Measurements from ENCODE around the gene THSD7B.
"Not testable (repeated sequence)": the region's sequence is repeated elsewhere in the genome, so short reads cannot be mapped to it uniquely, and the experiment has no call there.

THSD7B gene

GRCh38 chr2:137261881-137262585, 496.7 kb downstream of the THSD7B start:
- no peak for DNase-seq

- no peak for DNase-seq
These were observed 497.2 kb downstream of the THSD7B start for GRCh38 chr2:137262594-137262993.

GRCh38 chr2:137287913-137288639, 522.7 kb downstream of the THSD7B start:
- no peak for DNase-seq

- DNase-seq: no peak
These were observed 526.7 kb downstream of the THSD7B start for GRCh38 chr2:137291836-137292570.

- DNase-seq: no peak
These were observed 533.0 kb downstream of the THSD7B start for GRCh38 chr2:137298377-137298776.

GRCh38 chr2:137300987-137301386, 535.6 kb downstream of the THSD7B start:
- no peak for DNase-seq

GRCh38 chr2:137302957-137303356, 537.6 kb downstream of the THSD7B start:
- no peak for DNase-seq

GRCh38 chr2:137316075-137316474, 550.7 kb downstream of the THSD7B start:
- DNase-seq: peak; percentile 13

- peak; percentile 2 for DNase-seq
These were observed 556.2 kb downstream of the THSD7B start for GRCh38 chr2:137321566-137321965.

- DNase-seq: not testable (repeated sequence)
These were observed 566.2 kb downstream of the THSD7B start for GRCh38 chr2:137331562-137331961.

GRCh38 chr2:137333386-137334165, 568.2 kb downstream of the THSD7B start:
- peak; percentile 45 for DNase-seq

- DNase-seq: no peak
These were observed 570.7 kb downstream of the THSD7B start for GRCh38 chr2:137336067-137336466.

- no peak for DNase-seq
These were observed 573.7 kb downstream of the THSD7B start for GRCh38 chr2:137339051-137339450.

- DNase-seq: no peak
These were observed 580.6 kb downstream of the THSD7B start for GRCh38 chr2:137345994-137346393.

- peak; percentile 26 for DNase-seq
These were observed 583.0 kb downstream of the THSD7B start for GRCh38 chr2:137348301-137348700.

- no peak for DNase-seq
These were observed 592.3 kb downstream of the THSD7B start for GRCh38 chr2:137357634-137358033.

GRCh38 chr2:137367361-137367760, 602.0 kb downstream of the THSD7B start:
- peak; percentile 5 for DNase-seq

GRCh38 chr2:137369106-137369505, 603.8 kb downstream of the THSD7B start:
- no peak for DNase-seq

- no peak for DNase-seq
These were observed 613.8 kb downstream of the THSD7B start for GRCh38 chr2:137379186-137379585.

- no peak for DNase-seq
These were observed 615.3 kb downstream of the THSD7B start for GRCh38 chr2:137380610-137381009.

GRCh38 chr2:137381731-137382130, 616.4 kb downstream of the THSD7B start:
- no peak for DNase-seq

GRCh38 chr2:137383391-137383790, 618.0 kb downstream of the THSD7B start:
- DNase-seq: no peak

GRCh38 chr2:137387044-137387443, 621.7 kb downstream of the THSD7B start:
- no peak for DNase-seq

Data from fibroblast of skin of right quadriceps (primary cell).